ENCODE measurements around the gene COQ4.
"Not testable (repeated sequence)": the region's sequence is repeated elsewhere in the genome, so short reads cannot be mapped to it uniquely, and the experiment has no call there.

The COQ4 gene

DNA sequence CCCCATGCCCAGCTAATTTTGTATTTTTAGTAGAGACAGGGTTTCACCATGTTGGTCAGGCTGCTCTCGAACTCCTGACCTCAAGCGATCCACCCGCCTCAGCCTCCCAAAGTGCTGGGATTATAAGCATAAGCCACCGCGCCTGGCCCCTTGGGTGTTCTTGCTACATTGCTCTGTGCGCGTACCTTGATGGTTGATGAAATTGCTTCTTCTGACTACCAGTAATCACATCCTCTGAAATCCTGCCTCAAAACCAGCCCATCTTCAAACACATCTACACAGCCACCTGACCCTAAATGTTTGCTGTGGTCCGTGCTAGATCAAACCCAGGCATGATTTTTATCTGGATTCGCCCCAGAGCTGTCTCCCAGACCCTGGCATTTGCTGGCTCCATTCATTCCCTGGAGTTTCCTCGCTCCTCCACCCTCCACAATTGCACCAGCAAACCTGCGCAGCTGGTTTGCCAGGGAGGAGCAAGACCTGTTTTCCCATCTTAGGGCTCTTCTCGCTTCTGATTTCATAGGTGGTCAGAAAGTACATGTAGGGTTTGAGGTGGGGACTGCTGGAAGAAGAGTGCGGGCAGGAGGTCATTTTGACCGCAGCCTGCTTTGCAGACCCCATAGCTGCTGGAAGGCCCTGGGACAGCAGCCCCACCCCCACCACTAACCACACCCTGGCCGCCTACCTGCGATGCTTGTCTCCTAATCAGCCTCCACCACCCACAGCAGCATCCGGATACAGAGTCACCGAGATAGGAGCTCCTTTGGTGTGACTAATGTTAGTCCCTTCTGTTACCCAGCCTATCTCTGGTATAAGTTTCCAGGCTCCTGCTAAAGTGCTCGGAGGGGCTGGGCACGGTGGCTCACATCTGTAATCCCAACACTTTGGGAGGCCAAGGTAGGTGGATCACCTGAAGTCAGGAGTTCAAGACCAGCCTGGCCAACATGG lies 23.8 kb upstream of the COQ4 start:
- DNase-seq (ENCODE audit: low read depth): no peak

DNA sequence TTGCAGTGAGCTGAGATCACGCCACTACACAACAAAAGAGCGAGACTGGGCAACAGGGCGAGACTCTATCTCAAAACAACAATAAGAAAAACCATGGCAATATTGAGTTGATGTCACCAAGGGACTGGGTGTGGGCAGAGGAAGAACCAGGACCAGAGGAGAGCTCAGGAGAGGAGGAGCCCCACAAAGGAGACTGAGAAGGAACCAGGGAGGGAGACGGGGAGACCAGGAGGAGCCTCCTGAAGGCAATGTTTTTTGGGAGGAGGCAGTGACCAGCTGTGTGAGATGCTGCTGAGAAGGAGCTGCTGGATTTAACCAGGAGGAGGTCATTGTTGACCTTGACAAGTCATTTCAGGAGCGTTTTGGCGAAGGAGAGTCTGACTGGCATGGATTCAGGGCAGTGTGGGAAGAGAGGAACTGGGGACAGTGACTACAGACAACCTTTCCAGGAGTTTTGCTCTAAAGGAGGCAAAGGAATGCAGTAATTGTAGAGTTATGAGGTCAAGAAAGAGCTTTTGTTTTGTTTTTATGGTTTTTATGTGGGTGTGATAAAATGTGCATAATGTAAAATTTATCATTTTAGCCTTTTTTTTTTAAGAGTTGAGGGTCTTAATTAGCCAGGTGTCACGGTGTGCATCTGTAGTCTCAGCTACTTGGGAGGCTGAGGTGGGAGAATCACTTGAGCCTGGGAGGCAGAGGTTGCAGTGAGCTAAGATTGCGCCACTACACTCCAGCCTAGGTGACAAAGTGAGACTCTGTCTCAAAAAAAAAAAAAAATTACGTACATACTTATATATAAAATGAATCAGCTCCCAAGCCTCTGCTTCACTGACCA lies 18.3 kb upstream of the COQ4 start:
- no peak for DNase-seq (ENCODE audit: low read depth)

DNA sequence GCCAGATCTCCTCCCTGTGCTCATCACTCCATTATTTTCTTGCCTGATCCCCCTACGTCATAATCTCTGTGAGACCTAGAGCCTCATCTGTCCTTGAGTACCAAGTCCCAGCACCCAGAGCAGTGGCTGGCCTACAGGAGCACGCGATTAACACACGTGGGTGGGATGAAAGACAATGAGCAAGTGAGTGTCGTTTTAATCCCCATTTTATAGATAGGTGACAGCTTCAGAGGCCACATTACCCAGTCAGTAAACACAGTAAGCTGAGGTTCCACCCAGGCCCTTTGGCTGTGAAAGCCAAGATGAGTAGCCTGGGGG lies 17.7 kb upstream of the COQ4 start:
- DNase-seq (ENCODE audit: low read depth): peak; percentile 36

DNA sequence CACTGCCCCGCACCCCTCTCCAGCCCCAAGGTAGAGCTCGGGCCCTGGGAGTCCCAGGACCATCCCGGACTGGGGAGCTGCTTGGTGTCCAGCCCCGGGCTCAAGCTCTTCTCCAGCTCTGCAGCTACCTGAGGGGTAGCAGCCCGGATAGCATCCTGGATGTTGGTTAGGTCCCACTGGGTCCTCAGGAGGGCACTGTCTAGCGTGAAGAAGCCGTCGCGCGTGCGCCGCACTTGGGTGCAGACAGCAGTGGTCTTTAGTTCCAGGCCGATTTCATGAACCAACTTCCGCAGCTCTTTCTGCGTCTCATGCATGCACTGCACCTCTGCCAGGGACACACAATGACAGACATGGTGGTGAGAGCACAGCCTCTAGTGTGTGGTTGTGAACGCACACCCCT lies 13.1 kb upstream of the COQ4 start:
- no peak for DNase-seq (ENCODE audit: low read depth)

DNA sequence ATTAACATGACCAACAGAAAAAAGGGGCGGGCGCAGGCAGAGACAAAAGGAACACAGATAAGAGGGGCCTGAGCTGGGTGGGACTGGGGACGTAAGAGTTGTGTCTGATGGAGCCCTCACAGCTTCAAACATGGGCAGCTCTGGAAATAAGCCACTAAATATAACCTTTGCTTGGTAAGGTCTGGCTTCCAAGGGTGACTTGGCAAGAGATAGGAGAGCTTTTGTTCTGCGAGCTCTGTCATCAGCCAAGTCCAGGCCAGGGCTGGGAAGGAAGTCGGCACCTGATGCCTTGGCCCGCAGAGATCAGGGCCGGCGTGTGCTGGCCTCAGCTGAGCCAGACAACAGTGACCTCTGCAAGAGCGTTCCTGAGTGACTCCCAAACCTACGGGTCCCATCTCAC lies 12.2 kb upstream of the COQ4 start:
- DNase-seq (ENCODE audit: low read depth): no peak

DNA sequence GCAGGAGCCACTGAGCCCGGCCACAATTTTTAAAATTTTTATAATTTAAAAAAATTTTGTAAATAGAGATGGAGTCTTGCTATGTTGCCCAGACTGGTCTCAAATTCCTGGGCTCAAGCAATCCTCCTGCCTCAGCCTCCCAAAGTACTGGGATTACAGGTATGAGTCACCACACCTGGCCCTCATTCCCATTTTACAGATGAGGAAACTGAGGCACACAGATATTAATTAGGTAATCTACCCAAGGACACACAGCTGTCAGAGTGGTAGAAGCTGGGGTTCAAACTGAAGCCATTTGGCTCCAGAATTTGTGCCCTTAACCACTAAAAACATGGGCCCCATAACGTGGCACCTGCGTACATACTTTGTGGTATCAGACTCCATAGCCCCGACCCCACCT lies 7.9 kb upstream of the COQ4 start:
- no peak for DNase-seq (ENCODE audit: low read depth)

DNA sequence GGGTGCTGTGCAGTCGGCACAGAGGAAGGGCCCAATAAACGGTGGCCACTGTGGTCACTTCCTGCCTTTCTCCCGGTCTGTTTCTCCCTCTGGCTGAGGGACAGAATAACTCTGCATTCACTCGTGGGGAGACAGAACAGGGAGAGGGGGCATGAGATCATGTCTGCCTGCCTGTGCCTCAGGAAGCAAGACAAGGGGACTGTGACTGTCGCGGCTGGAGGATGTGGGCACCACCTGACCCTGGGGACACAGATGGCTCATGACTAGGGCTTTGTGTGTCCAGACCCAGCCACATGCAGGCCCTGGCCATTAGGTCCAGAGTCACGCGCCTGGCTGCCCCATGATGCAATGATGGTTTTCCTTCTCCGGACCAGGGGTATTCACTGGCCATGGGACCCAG lies 6.2 kb upstream of the COQ4 start:
- DNase-seq (ENCODE audit: low read depth): no peak

DNA sequence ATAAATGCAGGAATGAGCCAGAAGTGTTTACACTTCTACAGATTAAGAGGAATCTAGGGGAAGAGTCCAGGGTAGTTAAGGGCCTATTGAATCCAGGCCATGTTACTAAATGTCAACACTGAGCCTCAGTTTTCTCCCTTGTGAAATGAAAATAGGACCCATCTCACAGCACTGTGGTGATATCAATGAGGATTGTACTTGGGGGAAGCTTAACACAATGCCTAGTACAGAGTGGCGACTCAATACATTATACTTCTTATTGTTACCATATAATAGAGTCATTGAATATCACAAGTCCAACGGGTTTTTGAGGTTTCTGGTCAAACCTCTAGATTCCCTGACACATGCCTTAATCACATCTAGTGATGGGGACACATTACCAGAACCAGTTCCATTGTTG lies 5.0 kb upstream of the COQ4 start:
- DNase-seq (ENCODE audit: low read depth): no peak

DNA sequence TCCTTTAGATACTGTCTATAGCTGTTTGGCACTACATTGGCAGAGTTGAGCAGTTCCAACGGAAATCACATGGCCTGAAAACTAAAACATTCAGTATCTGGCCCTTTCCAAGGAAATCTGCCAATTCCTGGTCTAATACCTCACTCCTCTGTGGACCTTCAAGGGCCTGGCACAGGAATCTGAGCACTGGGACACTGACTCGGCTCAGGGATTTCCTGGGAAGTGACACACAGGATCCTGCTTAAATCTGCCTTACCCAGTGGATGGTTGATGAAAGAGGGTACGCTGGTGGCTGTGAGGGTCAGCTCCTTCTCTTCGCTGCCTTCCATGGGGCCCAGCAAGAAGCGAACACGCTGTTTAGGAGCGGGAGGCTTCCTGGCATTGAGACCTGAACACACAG lies 1.3 kb upstream of the COQ4 start:
- DNase-seq (ENCODE audit: low read depth): no peak

DNA sequence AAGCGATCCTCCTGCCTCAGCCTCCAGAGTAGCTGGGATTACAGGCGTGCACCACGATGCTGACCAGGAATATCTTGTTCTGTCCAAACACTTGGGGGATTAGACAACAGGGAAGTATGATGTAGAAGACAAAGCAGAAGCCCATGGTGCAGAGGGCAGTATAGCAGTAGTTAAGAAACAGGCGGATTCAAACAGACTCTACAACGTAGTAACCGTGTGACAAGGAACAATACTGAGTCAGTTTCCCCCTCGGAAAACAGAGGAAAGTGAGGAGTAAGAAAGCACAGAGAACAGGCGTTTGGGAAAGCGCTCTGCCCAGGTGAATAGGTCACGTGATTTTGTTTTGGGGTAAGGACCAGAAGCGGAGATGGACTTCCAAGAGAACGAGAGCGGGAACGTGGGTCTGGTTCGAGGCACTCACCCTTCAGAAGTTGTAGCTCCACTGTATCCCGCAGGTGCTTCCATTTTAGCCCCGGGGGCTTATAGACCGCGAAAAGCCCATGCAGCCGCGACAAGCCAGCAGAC lies 698 bp upstream of the COQ4 start:
- peak; percentile 9 for DNase-seq (ENCODE audit: low read depth)

DNA sequence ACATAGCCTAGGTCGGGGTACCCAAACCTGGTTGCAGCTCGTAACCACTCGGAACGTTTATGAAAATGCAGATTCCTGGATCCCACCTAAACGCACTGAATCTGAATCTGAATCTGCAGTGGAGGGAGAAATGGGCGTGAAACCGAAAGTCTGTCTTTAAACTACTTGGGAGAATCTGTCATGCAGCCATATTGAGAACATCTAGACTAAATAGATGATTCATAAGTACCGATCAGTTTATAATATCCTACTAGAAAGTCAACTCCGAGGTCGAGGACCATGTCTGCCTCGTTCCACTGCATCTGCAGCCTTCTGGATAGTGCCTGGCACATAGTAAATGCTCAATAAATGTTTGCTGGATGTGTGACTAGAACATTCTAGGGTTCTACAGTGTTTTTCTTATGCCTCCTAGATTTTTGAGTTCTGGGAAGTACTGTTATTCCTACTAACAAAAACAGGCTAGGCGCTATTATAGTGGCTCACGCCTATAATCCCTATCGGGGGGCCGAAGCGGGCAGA lies 632 bp downstream of the COQ4 start:
- peak; percentile 66 for DNase-seq (ENCODE audit: low read depth)

DNA sequence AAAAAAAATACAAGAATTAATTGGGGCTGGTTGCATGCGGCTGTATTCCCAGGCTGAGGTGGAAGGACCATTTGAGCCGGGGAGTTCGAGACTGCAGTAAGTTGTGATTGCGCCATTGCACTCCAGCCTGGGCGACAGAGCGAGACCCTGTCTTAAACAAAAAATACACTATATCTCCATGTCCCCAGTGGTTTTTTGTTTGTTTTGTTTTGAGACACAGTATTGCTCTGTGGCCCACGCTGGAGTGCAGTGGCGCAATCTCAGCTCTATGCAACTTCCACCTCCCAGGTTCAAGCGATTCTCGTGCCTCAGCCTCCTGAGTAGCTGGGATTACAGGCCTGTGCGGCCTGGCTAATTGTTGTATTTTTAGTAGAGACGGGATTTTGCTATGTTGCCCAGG lies 1.2 kb downstream of the COQ4 start:
- peak; percentile 24 for DNase-seq (ENCODE audit: low read depth)

DNA sequence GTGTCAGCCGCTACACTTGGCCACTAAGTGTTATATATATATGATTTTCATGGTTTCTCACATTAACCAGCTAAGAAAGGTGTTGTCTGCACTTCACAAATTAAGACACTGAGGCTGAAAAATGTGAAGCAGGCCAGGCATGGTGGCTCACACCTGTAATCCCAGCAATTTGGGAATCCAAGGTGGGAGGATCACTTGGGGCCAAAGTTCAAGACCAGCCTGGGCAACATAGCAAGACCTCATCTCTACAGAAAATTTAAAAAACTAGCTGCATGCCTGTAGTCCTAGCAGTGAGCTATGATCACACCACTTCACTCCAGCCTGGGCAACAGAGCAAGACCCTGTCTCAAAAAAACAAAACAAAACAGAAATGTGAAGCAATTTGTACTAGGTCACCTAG lies 1.8 kb downstream of the COQ4 start:
- DNase-seq (ENCODE audit: low read depth): no peak

DNA sequence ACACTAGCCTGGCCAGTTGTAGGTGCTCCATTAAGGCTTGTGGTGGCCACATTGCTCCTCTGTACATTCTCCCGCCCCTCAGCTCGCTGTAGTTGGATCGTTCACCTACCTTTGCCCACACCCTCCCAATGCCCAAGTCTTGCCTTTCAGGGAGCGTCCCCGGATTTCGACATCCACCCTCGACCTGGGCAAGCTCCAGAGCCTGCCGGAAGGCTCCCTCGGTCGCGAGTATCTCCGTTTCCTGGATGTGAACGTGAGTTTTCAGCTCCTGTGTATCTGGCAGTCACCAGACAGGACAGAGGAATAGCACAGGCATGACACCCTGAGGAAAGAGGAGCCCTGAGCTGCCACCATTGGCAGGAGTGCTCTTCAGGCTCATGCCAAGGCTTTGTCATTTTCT lies 3.0 kb downstream of the COQ4 start:
- no peak for DNase-seq (ENCODE audit: low read depth)

DNA sequence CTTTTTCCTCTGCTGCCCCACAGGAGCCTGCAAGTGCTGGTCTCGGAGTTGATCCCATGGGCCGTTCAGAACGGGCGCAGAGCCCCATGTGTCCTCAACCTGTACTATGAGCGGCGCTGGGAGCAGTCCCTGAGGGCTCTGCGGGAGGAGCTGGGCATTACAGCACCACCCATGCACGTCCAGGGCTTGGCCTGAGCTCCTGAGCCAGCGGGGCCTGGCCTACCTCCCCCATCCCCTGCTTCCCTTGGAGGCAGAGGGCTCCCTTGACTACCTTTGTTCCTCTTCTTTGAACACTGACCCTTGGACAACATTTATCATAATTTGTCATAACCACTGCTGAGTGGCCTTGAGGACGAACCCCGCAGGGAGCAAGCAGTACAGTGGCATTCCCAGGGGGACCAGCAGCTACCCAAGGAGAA lies 10.8 kb downstream of the COQ4 start:
- DNase-seq (ENCODE audit: low read depth): no peak

DNA sequence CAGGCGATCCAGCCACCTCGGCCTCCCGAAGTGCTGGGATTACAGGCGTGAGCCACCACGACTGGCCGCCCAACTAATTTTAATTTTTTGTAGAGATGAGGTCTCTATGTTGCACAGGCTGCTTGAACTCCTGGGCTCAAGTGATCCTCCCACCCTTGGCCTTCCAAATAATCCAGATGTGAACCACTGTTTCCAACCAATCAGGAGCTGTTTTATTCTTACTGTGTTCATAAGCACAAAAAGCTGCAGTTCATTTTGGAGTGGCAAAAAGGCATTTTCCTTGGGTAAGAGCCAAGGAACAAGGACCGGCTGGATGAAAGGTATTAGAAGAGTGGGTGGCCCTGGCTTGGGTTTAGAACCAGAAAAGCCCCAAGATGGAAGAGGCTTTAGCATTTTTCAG lies 12.5 kb downstream of the COQ4 start:
- DNase-seq (ENCODE audit: low read depth): no peak

DNA sequence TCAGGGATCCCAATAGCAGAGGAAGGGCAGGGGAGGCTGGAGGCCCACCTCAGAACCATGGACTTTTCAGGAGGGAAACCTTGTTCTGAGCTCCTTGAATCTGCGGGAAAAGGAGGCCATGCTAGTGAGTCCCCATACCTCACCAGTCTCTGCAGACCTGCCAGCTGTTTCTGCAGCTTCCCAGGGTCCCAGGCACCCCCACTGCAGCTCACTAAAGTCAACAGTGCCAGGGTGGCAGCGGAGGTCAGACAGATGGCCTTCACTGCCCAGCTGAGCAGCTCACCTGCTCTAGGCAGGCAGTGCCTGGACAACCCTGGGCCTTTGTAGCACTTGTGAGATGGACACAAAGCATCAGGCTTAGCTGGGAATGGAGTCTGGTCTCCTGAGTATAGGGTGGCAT lies 13.3 kb downstream of the COQ4 start:
- DNase-seq (ENCODE audit: low read depth): no peak

DNA sequence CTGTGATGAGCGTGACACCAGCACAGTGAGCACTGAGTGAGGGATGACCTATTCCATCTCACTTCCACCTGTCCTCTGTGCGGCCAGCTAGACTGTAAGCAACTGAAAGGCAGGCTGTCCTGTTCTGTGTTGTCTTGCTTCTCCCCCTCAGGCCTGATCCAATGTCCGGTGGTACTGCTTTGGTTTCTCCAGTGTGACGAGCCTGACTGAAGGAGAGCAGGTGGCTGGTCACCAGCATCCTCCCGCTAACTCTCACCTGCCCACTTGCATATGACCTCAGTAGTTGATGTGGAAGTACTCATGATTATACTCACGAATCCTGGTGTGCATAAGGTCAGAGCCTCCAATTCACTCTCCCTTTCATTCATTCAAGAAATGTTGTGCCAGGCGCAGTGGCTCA lies 15.3 kb downstream of the COQ4 start:
- no peak for DNase-seq (ENCODE audit: low read depth)

DNA sequence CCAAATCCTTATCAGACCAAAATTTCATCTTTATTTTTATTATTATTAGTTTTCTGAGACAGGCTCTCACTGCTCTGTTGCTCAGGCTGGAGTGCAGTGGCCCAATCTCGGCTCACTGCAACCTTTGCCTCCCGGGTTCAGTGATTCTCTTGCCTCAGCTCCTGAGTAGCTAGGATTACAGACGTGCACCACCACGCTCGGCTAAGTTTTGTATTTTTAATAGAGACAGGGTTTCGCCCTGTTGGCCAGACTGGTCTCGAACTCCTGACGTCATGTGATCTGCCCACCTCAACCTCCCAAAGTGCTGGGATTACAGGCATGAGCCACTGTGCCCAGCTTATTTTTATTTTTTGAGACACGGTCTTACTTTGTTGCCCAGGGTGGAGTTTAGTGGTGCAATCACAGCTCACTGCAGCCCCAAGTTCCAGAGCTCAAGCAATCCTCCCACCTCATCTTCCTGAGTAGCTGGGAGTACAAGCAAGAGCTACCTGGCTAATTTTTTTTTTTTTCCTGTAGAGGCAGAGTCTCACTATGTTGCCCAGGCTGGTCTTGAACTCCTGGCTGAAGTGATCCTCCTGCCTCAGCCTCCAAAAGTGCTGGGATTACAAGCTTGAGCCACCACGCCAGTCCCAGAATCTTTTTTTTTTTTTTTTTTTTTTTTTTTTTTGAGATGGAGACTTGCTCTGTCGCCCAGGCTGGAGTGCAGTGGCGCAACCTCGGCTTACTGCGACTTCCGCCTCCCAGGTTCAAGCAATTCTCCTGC lies 16.4 kb downstream of the COQ4 start:
- not testable (repeated sequence) for DNase-seq (ENCODE audit: low read depth)

DNA sequence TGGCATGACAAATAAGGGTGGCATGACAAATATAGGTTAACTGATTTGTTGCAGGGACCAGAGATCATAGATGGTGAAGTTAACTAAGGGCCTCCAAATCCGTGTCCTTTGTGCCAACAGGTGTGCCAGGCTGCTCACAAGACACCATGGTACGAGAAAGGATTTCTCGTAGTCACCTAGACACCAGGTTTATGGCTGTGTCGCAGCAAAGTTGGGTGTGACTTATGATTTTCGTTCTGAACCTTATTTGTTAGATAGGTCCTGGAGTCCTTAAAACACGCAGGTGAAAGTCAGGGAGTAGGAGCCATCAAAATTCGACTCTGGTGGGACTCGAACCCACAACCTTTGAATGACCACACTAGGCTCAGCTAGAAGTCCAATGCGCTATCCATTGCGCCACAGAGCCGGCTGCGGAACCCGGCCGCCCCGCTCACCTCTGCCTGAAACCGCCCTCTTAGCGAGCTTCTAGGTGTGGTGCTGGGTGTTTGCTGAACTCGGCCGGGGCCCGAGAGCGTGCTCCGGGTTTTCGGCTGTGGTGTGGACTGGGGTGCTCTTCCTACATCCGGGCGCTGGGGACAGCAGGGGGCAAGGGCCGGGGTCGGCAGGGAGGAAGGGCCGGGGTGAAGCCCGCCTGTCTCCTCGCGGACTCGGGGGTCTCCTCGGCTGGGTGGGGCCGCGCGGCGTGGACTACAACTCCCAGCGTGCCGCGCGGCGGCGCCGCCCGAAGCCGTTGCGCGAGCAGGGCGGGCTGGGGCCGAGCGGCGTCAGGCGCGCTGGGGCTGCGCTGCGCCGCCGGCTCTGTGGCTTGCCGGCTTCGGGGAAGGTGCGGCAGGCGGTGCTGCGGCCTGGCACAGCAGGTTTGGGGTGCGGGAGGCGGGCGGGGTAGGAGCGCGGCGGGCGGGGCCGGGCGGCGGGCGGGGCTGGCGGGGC lies 17.4 kb downstream of the COQ4 start, which contains the start of gene SLC27A4:
TSS of gene SLC27A4 (plus strand) at position 767 of the 930 bp plus-strand sequence. CDS start 2,606 bp downstream, outside the sequence.
- DNase-seq (ENCODE audit: low read depth): peak; percentile 81
